ENCODE data around the gene DDN.

GRCh38 chr12:49008943-49009342, 9.8 kb upstream of the DDN start:
- TF ChIP-seq, protein P1, sequence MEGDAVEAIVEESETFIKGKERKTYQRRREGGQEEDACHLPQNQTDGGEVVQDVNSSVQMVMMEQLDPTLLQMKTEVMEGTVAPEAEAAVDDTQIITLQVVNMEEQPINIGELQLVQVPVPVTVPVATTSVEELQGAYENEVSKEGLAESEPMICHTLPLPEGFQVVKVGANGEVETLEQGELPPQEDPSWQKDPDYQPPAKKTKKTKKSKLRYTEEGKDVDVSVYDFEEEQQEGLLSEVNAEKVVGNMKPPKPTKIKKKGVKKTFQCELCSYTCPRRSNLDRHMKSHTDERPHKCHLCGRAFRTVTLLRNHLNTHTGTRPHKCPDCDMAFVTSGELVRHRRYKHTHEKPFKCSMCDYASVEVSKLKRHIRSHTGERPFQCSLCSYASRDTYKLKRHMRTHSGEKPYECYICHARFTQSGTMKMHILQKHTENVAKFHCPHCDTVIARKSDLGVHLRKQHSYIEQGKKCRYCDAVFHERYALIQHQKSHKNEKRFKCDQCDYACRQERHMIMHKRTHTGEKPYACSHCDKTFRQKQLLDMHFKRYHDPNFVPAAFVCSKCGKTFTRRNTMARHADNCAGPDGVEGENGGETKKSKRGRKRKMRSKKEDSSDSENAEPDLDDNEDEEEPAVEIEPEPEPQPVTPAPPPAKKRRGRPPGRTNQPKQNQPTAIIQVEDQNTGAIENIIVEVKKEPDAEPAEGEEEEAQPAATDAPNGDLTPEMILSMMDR (IDR thresholded peaks at IDR 0.05 in 4 of 5, conservative IDR thresholded peaks at IDR 0.05 in 1 of 5): no peak
- TF ChIP-seq POLR2A (IDR thresholded peaks at IDR 0.05): no peak

All from gastrocnemius medialis (tissue), 4 donors.